ENCODE data around the gene CHD5.

CHD5 gene

GRCh38 chr1:6124341-6124740 is 55.8 kb downstream of the CHD5 start:
- in situ Hi-C loops (cut with MboI; ENCODE audit: low pct_unique_long_range_greater_than_20kb, low sequenced_read_pairs), result no loop called here
- no peak for DNase-seq

- no peak for DNase-seq
- in situ Hi-C loops (cut with MboI; ENCODE audit: low pct_unique_long_range_greater_than_20kb, low sequenced_read_pairs), result no loop called here
These were observed 56.3 kb downstream of the CHD5 start for GRCh38 chr1:6123816-6124215.

GRCh38 chr1:6123083-6123482 is 57.0 kb downstream of the CHD5 start:
- DNase-seq, result peak; percentile 81
- in situ Hi-C loops (cut with MboI; ENCODE audit: low pct_unique_long_range_greater_than_20kb, low sequenced_read_pairs), result no loop called here

DNA sequence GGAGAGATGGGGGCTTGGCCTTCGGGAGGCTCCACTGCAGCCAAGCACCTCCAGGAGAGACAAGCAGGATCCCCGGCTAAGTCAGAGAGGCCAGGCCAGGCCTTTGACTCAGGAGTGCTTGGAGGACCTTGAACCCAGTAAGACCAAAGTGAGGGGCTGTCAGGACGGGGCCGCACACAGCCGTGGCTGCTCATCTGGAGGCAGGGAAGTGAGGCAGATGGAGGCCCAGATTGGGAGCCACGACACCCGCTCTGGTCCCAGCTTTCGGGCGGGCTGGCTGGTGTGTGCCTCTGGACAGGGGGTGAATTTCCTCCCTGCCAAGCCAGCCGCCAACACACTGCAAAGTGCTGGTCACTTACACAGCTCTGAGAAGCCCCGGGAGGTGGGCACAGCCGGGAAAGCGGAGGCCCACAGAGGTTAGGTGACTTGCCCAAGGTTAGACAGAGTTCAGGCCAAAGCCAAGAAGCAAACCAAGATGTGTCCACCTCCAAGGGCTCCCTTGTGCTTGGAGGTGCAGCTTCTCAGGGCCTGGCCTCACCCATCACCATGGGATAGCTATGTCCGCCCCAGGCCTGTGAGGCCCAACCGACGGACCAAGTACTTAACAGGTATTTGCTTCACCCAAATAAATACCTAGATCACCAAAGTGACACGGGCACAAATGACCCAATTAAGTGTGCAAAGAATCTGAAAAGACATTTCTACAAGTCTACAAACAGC is 58.3 kb downstream of the CHD5 start:
- no peak for DNase-seq
- in situ Hi-C loops (cut with MboI; ENCODE audit: low pct_unique_long_range_greater_than_20kb, low sequenced_read_pairs), result no loop called here

- in situ Hi-C loops (cut with MboI; ENCODE audit: low pct_unique_long_range_greater_than_20kb, low sequenced_read_pairs), result no loop called here
- DNase-seq, result no peak
These were observed 59.1 kb downstream of the CHD5 start for GRCh38 chr1:6121021-6121421.

DNA sequence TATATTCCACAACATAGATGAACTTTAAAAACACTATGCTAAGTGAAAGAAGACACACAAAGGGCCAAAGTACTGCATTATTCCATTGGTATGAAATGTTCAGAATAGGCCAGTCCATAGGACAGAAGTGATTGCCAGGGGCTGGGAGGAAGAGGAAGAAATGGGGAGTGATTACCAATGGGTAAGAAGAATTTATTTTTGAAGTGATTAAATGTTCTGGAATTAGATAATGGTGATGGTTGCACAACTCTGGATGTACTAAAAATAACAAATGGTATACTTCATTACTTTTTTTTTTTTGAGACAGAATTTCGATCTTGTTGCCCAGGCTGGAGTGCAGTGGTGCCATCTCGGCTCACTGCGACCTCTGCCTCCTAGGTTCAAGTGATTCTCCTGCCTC is 61.7 kb downstream of the CHD5 start:
- in situ Hi-C loops (cut with MboI; ENCODE audit: low pct_unique_long_range_greater_than_20kb, low sequenced_read_pairs), result no loop called here
- DNase-seq, result no peak

- no peak for DNase-seq
- in situ Hi-C loops (cut with MboI; ENCODE audit: low pct_unique_long_range_greater_than_20kb, low sequenced_read_pairs), result no loop called here
These were observed 62.5 kb downstream of the CHD5 start for GRCh38 chr1:6117624-6118023.

GRCh38 chr1:6117064-6117463 is 63.1 kb downstream of the CHD5 start:
- in situ Hi-C loops (cut with MboI; ENCODE audit: low pct_unique_long_range_greater_than_20kb, low sequenced_read_pairs), result no loop called here
- no peak for DNase-seq

- DNase-seq, result no peak
- in situ Hi-C loops (cut with MboI; ENCODE audit: low pct_unique_long_range_greater_than_20kb, low sequenced_read_pairs), result no loop called here
These were observed 64.0 kb downstream of the CHD5 start for GRCh38 chr1:6116137-6116536.

DNA sequence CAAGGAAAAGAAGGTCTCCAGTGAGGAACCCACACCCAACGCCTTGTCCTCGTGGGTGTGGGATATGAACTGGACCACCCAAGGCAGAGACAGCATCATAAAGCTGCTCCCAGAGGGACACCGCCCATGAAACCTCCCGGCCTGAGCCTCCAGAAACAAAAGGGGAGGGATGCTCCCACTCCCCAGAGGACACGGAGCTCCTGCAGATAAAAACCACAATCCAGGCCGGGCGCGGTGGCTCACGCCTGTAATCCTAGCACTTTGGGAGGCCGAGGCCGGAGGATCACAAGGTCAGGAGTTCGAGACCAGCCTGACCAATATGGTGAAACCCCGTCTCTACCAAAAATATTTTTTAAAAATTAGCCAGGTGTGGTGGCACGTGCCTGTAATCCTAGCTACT is 66.4 kb downstream of the CHD5 start:
- in situ Hi-C loops (cut with MboI; ENCODE audit: low pct_unique_long_range_greater_than_20kb, low sequenced_read_pairs), result no loop called here
- DNase-seq, result no peak

GRCh38 chr1:6113116-6113515 is 67.0 kb downstream of the CHD5 start:
- in situ Hi-C loops (cut with MboI; ENCODE audit: low pct_unique_long_range_greater_than_20kb, low sequenced_read_pairs), result no loop called here
- DNase-seq, result no peak

DNA sequence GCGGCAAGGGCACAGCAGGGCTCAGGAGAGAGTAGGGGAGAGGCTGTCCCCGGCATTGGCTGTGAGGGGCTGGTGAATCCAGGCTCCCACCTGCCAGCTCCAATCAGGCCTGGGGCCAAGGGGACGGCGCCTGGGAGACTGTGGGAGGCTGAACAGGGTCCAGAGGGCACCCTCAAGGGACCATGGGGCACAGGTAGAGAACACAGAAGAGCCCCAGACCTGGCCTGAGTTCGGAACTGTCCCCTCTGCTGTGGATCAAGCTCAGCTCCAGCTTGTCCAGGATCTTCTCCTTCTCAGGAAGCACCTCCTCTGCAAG is 67.5 kb downstream of the CHD5 start:
- in situ Hi-C loops (cut with MboI; ENCODE audit: low pct_unique_long_range_greater_than_20kb, low sequenced_read_pairs), result no loop called here

GRCh38 chr1:6111991-6112689 is 68.0 kb downstream of the CHD5 start:
- in situ Hi-C loops (cut with MboI; ENCODE audit: low pct_unique_long_range_greater_than_20kb, low sequenced_read_pairs), result no loop called here
- DNase-seq, result no peak

More for the DNA sequence above, 67.5 kb downstream of the CHD5 start:
- DNase-seq, result no peak

DNA sequence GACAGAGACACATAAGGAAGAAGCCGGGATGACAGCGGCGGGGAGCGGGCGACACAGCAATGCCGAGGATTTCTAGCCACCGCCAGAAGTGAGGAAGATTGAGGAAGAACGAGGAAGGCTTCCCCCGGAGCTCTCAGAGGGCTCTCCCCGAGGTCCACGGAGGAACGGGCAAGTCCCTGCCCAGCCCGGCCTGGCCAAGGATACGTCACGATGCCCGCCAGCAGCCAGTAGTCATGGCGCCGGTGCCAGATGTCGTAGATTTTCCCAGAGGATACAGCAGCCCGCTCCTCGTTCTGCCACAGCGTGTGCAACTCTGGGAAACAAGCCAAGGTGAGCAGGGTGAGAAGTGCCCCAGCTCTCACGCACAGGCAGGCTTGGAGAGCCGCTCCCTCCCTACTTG is 68.5 kb downstream of the CHD5 start:
- no peak for DNase-seq
- in situ Hi-C loops (cut with MboI; ENCODE audit: low pct_unique_long_range_greater_than_20kb, low sequenced_read_pairs), result no loop called here

- in situ Hi-C loops (cut with MboI; ENCODE audit: low pct_unique_long_range_greater_than_20kb, low sequenced_read_pairs), result no loop called here
- no peak for DNase-seq
These were observed 69.8 kb downstream of the CHD5 start for GRCh38 chr1:6110326-6110725.

- in situ Hi-C loops (cut with MboI; ENCODE audit: low pct_unique_long_range_greater_than_20kb, low sequenced_read_pairs), result no loop called here
- DNase-seq, result no peak
These were observed 70.4 kb downstream of the CHD5 start for GRCh38 chr1:6109688-6110087.

DNA sequence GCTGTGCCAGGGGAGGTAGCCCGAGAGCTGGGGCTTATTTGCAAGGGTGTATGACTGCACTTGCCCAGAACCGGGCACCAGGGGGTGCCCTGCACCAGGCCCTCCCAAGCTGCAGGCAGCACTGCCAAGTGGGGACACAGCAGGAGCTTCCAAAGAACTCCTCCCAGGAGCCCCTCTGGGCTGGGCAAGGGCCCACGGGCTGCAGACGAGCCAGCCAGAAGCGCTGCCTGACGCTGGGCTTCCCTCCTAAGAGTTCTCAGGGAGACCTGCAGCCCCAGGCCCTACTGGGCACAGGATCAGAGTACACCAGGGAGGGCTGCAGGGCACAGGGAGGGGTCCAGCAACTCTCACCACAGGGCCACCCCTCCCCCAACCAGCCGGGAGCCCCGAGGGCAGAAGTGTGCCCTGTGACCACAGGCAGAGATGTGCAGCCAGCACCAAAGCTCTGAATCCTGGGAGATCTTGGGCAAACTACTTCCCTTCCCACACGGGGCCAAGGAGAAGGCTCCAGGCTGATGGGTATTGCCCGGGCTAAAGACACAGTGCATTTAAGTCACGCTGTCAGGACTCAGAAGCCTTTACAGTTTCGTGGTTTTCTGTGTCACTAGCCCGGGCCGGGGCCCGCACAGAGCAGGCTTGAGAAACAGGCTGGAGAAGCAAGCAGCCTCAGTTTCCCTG is 71.0 kb downstream of the CHD5 start:
- in situ Hi-C loops (cut with MboI; ENCODE audit: low pct_unique_long_range_greater_than_20kb, low sequenced_read_pairs), result no loop called here
- peak; percentile 73 for DNase-seq

GRCh38 chr1:6108476-6108875 is 71.6 kb downstream of the CHD5 start:
- in situ Hi-C loops (cut with MboI; ENCODE audit: low pct_unique_long_range_greater_than_20kb, low sequenced_read_pairs), result no loop called here
- no peak for DNase-seq

- in situ Hi-C loops (cut with MboI; ENCODE audit: low pct_unique_long_range_greater_than_20kb, low sequenced_read_pairs), result no loop called here
These were observed 72.4 kb downstream of the CHD5 start for GRCh38 chr1:6107409-6108356.

GRCh38 chr1:6106977-6107376 is 73.1 kb downstream of the CHD5 start:
- in situ Hi-C loops (cut with MboI; ENCODE audit: low pct_unique_long_range_greater_than_20kb, low sequenced_read_pairs), result no loop called here
- DNase-seq, result no peak

More at GRCh38 chr1:6107409-6108356, 72.4 kb downstream of the CHD5 start:
- DNase-seq, result no peak

All from KBM-7 (cell line).